Stimulated activated CD8-positive, alpha-beta memory T cell treated with anti-CD3 and anti-CD28 coated beads, Interleukin-15, amount 100 ng/mL, for 4 hours (primary cell): ENCODE data around the gene LAGE3.
A peak's percentile ranks its signal among the peaks of the same experiment; 100 is the strongest.
"Not testable (repeated sequence)": the region's sequence is repeated elsewhere in the genome, so short reads cannot be mapped to it uniquely, and the experiment has no call there.

Experiments used
- DNase-seq, 2 donors: peaks; one replicate each; pipeline ENCODE4 v3.0.0-alpha.2; 2020; ENCODE audit warnings: low read depth in 2 of 2

Gene LAGE3

DNA sequence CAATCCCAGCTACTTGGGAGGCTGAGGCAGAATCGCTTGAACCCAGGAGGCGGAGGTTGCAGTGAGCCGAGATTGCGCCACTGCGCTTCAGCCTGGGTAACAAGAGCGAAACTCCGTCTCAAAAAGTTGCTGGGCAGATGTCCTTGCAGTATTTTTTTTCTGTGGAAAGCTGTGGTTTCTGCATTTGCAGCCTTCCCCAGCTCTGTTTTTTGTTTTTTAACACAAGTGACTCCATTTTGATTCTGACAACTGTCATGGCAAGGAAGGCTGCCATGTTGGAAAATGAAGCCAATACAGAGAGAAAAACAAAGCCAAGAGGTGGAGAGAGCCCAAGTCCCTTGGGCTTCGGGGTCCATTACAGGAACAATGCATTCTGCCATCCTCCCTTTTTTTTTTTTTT lies 23.0 kb upstream of the LAGE3 start:
- no peak for DNase-seq

DNA sequence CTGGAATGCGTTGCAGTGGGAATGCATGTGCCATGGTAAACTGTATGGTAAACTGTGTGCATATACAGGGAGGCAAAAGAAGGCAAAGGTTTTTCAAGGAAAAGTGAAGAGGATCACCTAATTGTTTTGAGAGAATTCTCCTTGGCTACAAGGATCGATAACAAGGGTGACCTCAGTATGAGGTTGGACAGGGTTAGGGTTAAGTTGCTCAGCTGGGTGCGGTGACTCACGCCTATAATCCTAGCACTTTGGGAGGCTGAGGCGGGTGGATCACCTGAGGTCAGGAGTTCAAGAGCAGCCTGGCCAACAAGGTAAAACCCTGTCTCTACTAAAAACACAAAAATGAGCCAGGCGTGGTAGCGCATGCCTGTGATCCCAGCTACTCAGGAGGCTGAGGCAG lies 22.3 kb upstream of the LAGE3 start:
- not testable (repeated sequence) for DNase-seq

DNA sequence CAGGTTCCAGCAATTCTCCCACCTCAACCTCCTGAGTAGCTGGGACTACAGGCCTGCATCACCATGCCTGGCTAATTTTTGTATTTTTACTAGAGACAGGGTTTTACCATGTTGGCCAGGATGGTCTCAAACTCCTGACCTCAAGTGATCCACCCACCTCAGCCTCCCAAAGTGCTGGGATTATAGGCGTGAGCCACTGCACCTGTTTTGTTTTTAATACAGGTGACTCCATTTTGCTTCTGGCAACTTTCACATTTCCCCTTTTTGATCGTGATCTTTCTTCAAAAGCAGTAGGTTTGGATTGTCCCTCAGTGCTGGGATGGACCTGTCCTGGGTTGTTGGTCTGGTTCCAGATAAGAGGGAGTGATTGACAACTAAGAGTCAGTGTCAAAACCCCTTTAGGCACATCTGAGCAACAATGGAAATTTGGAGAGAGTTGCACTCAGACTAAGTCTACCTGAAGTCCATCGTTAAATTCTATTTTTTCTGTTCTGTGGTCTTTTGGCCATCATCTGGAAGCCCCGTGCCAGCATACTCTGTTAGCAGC lies 17.6 kb upstream of the LAGE3 start:
- not testable (repeated sequence) for DNase-seq

- DNase-seq, result no peak
These were observed 16.4 kb upstream of the LAGE3 start for GRCh38 chrX:154495472-154495922.

DNA sequence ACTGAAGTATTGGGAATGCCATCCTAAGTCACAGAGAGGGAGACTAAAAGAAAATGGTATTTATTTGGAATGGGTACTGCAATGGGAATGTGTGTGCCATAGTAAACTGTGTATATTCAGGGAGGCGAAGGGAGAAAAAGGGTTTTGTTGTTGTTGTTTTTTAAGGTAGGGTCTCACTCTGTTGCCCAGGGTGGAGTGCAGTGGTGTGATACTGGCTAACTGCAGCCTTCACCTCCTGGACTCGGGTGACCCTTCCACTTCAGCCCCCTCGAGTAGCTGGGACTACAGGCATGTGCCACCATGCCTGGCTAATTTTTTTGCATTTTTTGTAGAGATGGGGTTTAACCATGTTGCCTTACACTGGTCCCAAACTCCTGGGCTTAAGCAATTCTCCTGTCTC lies 15.6 kb upstream of the LAGE3 start:
- DNase-seq, result no peak

GRCh38 chrX:154490414-154491083 lies 11.5 kb upstream of the LAGE3 start, which contains the start of gene SLC10A3:
Gene SLC10A3, minus strand, starts transcription at chrX:154490629. Its CDS starts 1,689 bp downstream, at chrX:154488940.
- DNase-seq, result peak; percentile 75 to 76

DNA sequence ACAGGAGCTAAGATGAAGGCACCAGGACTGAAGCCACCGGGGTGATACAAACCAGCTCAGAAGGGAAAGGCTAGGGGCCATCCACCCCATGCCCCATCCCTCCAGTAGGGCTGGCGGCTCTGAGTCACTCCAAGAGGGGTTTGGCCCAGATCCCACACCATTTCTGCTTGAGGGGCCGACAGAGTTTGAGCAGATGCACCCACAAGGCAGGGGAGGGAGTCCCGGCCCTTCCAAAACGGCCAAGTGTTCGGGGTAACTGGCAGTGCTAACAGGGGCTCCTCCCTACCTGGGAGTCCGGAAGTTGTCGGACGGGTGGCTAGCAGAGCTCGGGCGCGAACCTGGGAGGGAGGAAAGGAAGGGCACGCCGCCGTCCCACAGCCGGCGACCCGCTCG lies 10.9 kb upstream of the LAGE3 start:
- DNase-seq, result no peak

- no peak for DNase-seq
These were observed 10.1 kb upstream of the LAGE3 start for GRCh38 chrX:154489182-154489581.

- DNase-seq, result no peak
These were observed 9.4 kb upstream of the LAGE3 start for GRCh38 chrX:154488336-154489075.

DNA sequence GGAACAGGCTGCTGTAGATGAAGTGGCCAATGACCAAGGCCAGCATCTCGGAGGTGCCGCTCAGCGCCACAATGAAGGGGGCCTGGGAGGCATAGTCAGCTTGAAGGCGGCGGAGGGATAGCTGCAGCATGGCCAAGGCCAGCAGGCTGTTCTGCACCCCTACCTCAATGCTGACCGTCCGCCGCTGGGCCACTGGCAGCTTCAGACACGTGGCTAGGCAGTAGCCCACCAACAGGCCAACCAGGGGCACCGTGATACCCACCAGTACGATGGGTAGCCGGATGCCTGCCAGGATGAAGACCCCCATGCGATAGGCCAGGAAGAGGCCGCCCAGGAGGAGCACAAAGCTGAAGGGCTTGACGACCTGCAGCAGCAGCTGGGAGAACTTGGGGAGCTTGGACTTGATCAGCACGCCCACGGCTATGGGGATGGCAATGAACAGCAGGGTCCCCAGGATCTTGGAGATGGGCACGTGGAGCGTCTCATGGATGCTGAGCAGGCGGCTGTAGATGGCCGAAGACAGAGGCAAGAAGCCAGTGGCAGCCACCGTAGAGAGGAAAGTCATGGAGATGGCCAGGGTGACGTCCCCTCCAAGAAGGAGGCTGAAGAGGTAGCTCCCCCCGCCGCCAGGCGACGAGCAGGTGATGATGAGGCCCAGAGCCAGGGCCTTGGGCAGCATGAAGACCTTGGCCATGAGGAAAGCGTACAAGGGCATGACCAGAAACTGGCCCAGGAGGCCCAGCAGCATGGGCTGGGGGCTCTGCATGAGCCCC lies 8.6 kb upstream of the LAGE3 start:
- DNase-seq, result no peak

DNA sequence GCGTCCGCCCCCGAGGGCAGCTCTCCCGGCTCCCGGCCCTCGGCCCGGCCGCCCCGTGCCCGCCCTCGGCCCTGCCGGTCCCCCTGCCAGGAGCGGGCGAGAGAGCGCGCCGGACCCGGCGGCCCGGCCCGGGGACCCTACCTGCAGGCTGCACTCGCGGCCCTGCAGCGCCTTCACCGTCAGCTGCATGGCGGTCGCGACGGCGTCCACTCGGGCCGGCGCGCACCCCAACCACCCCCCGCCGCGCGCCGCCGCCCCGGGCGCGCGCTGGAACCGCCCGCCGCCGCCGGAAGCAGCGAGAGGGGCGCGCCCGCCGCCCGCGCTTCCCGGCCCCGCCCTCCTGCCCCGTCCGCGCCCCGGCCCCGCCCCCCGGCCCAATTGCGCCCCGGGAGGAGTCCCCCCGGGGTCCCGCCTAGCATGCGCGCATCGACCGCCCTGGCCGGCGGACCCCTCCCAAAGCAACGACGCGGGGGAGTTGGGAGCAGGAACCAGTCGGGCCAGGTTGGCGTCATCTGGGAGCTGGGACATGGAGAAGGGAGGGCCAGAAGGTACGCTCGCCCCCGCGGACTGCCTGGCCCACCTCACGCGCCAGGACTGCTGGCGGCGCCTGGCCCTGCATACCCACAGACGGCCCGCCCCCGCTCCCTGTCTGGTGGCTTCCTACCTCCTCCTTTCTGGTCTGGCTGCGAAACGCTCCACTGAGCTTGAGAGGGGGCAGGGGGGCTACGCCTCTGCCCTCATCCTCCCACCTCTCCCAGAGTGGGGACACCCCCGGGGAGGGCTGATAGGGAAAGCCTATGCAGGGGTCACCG lies 7.5 kb upstream of the LAGE3 start, which contains the start of gene UBL4A:
UBL4A (minus strand) TSS at position 220 of the 812 bp plus-strand sequence; CDS start at position 189, 31 bp downstream.
- DNase-seq, result peak in 1 of 2 donors; percentile 37

DNA sequence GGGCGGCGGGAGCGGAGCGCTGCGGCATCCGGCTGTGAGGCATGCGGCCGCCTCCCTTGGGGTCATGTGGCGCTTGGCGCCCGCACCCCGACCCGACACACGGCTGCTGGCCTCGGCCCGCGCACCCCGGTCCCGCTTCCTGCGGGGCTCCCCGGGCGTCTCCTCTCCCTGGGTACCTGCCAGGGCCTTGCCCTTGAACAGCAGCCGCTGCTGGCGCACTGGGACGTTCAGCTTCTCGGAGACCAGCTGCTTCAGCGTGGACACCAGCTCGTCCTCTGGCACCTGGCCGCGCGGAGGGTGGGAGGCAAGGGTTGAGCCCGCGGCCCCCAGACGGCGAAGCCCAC lies 6.9 kb upstream of the LAGE3 start:
- DNase-seq, result no peak

DNA sequence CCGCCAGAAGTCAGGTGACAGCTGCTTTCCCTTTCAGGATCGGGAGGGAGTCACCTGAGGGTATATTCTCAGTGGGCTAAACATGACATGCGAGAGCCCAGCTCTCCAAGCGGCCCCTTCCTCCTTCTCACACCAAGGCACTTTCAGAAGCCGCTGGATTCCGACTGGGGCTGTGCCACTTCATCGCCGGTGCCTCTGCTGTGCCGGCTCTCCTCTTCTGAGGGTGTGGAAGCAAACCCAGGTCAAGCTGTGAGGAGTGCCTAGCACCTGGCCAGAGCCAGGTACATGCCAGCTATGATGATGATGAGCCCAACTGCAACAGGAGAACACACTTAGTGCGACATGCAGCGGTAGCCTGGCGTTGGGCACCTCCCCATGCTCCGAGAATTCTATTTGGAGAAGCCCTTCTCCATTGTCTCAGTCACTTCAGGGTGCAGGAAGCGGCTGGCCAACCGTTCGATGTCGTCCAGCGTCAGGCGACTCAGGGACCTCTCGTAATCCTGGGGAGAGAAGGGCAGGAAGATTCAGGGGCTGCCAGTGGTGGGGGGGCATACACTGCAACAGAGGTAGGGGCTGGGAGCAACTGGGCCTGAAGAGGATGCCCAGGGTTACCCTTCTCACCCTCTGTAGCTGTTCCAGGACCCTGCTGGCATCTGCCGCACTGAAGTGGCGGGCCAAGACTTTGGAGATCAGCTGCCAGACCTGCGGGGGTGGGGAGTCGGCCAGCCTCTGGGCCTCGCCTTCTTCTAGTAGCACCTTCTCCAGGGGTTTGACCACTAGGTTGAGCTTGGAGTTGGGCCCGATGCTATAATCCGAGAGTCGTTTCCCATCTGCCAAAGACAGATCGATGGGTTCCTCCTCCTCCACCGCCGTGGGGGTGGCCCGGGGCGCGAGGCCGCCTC lies 6.3 kb upstream of the LAGE3 start:
- no peak for DNase-seq

DNA sequence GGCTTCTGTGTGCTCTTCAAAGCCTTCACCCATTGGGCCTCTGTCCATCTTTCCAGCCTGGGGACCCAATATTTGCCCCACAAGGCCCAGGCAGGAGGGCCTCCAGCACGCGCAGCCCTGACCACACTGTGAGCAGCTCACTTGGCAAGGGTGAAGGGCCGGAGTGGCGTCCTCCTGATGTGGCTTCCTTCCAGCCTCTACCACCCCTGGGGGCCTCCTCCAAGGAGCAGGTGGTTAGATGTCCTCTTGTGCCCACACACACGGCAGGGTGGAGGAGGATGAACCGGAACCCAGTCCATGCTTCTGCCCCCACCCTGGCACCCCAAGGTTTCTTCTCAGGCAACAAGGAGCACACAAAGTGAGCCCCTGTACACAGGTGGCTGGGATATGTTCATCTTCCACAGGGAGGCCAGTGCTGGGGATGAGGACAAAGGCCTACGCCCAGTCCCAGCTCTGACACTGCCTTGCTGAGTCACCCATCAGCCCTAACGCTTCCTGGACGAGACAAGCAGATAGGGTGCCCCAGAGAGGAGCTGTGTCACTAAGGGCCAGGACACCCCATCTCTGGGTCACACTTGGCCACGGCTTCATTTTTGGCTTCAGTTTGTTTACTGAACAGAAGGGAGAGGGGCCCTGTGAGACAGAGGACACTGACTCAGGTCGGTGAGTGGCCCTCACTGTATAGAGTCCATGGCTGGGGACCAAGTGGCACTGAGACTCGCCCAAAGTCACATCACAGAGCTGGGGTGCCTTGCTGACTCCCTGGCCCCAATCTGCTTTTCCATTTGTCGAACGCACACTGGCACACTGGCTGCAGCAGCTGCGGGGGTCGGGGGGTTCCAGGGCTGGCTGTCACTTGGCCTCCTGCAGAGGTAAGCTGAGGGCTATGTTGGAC lies 5.4 kb upstream of the LAGE3 start:
- DNase-seq, result no peak

DNA sequence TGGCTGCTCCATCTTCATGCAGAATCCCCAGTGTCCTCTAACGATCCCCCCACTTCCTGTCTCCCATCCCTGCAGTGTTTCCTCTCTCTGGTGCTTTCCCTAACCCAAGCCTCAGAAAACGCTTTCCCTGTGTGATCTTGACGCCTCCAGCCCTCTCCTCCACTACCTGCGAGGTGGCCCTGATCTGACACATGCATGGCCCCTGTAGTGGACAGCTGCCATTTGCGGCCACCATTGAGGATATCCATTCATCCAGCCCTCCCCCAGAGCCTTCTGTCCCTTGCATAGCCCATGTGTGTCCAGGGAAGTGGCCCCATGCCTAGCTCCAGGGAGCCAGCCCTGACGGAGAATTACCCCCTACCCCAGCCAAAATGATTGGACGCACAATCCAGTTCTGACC lies 4.2 kb upstream of the LAGE3 start:
- DNase-seq, result no peak

GRCh38 chrX:154482786-154483185 lies 3.7 kb upstream of the LAGE3 start:
- no peak for DNase-seq

- DNase-seq, result no peak
These were observed 3.0 kb upstream of the LAGE3 start for GRCh38 chrX:154481911-154482601.

GRCh38 chrX:154481195-154481594 lies 2.1 kb upstream of the LAGE3 start:
- DNase-seq, result no peak
